Measurements from ENCODE around the gene CAVIN4.

Gene CAVIN4

GRCh38 chr9:100578610-100579009, 731 bp downstream of the CAVIN4 start:
- DNase-seq: no peak
- no peak for TF ChIP-seq CTCF (IDR thresholded peaks at IDR 0.05)
- no peak overlapping the region for H3K27ac Mint-ChIP-seq
- no peaks in the 10 kb centered on the region for H3K4me1 Mint-ChIP-seq
- no peaks in the 10 kb centered on the region for H3K27me3 Mint-ChIP-seq (ENCODE audit: low read depth, poor library complexity)
- no peaks in the 10 kb centered on the region for H3K9me3 Mint-ChIP-seq
- H3K36me3 Mint-ChIP-seq (ENCODE audit: low read depth): peaks cover 45% of the 10 kb centered on the region
- H3K4me3 Mint-ChIP-seq: no peak overlapping the region

GRCh38 chr9:100579665-100580064, 1.8 kb downstream of the CAVIN4 start:
- DNase-seq: no peak
- H3K27me3 Mint-ChIP-seq (ENCODE audit: low read depth, poor library complexity): no peaks in the 10 kb centered on the region
- no peak overlapping the region for H3K4me3 Mint-ChIP-seq
- TF ChIP-seq CTCF (IDR thresholded peaks at IDR 0.05): no peak
- H3K27ac Mint-ChIP-seq: peak overlapping the region; percentile 71
- H3K9me3 Mint-ChIP-seq: no peaks in the 10 kb centered on the region
- H3K4me1 Mint-ChIP-seq: no peaks in the 10 kb centered on the region
- H3K36me3 Mint-ChIP-seq (ENCODE audit: low read depth): peaks cover 34% of the 10 kb centered on the region

GRCh38 chr9:100580257-100580656, 2.4 kb downstream of the CAVIN4 start:
- Mint-ChIP-seq H3K27me3 (ENCODE audit: low read depth, poor library complexity) (no peaks in the 10 kb centered on the region), H3K4me3 (no peak overlapping the region), H3K4me1 (no peaks in the 10 kb centered on the region), H3K9me3 (no peaks in the 10 kb centered on the region), H3K27ac (no peak overlapping the region), H3K36me3 (ENCODE audit: low read depth) (peaks cover 28% of the 10 kb centered on the region)
- TF ChIP-seq CTCF (IDR thresholded peaks at IDR 0.05): no peak
- DNase-seq: no peak

- DNase-seq: no peak
- Mint-ChIP-seq H3K36me3 (ENCODE audit: low read depth) (peaks cover 20% of the 10 kb centered on the region), H3K4me1 (no peaks in the 10 kb centered on the region), H3K9me3 (no peaks in the 10 kb centered on the region), H3K4me3 (no peak overlapping the region), H3K27me3 (ENCODE audit: low read depth, poor library complexity) (no peaks in the 10 kb centered on the region), H3K27ac (no peak overlapping the region)
- TF ChIP-seq CTCF (IDR thresholded peaks at IDR 0.05): no peak
These were observed 3.2 kb downstream of the CAVIN4 start for GRCh38 chr9:100581081-100581480.

GRCh38 chr9:100581661-100582060, 3.8 kb downstream of the CAVIN4 start:
- no peaks in the 10 kb centered on the region for H3K9me3 Mint-ChIP-seq
- DNase-seq: no peak
- TF ChIP-seq CTCF (IDR thresholded peaks at IDR 0.05): no peak
- H3K27ac Mint-ChIP-seq: no peak overlapping the region
- H3K27me3 Mint-ChIP-seq (ENCODE audit: low read depth, poor library complexity): no peaks in the 10 kb centered on the region
- H3K4me3 Mint-ChIP-seq: no peak overlapping the region
- H3K4me1 Mint-ChIP-seq: no peaks in the 10 kb centered on the region
- H3K36me3 Mint-ChIP-seq (ENCODE audit: low read depth): peaks cover 19% of the 10 kb centered on the region

GRCh38 chr9:100583014-100583802, 5.3 kb downstream of the CAVIN4 start:
- H3K36me3 Mint-ChIP-seq (ENCODE audit: low read depth): peaks cover 25% of the 10 kb centered on the region
- no peak for TF ChIP-seq CTCF (IDR thresholded peaks at IDR 0.05)
- no peak for DNase-seq
- no peak overlapping the region for H3K27ac Mint-ChIP-seq
- H3K27me3 Mint-ChIP-seq (ENCODE audit: low read depth, poor library complexity): no peaks in the 10 kb centered on the region
- no peaks in the 10 kb centered on the region for H3K4me1 Mint-ChIP-seq
- H3K9me3 Mint-ChIP-seq: no peaks in the 10 kb centered on the region
- no peak overlapping the region for H3K4me3 Mint-ChIP-seq
